Kidney capillary endothelial cell (primary cell): ENCODE data around the gene SFI1.
A peak's percentile ranks its signal among the peaks of the same experiment; 100 is the strongest.
"Not testable (repeated sequence)": the region's sequence is repeated elsewhere in the genome, so short reads cannot be mapped to it uniquely, and the experiment has no call there.

ENCODE experiments used
- DNase-seq: peaks from one replicate; pipeline ENCODE4 v3.0.0-alpha.2; 2018; ENCODE audit warnings: low spot score

SFI1 gene

GRCh38 chr22:31544481-31545480 is 48.4 kb downstream of the SFI1 start:
- no peak for DNase-seq

- DNase-seq, result no peak
These were observed 54.6 kb downstream of the SFI1 start for GRCh38 chr22:31550871-31551370.

- DNase-seq, result peak; percentile 33
These were observed 60.4 kb downstream of the SFI1 start for GRCh38 chr22:31556627-31557203.

- not testable (repeated sequence) for DNase-seq
These were observed 62.2 kb downstream of the SFI1 start for GRCh38 chr22:31558546-31558945.

- peak; percentile 60 for DNase-seq
These were observed 65.0 kb downstream of the SFI1 start for GRCh38 chr22:31561238-31561887.

- no peak for DNase-seq
These were observed 65.6 kb downstream of the SFI1 start for GRCh38 chr22:31561970-31562369.

GRCh38 chr22:31566484-31566883 is 70.1 kb downstream of the SFI1 start:
- no peak for DNase-seq

GRCh38 chr22:31567196-31567595 is 70.9 kb downstream of the SFI1 start:
- no peak for DNase-seq

- no peak for DNase-seq
These were observed 71.4 kb downstream of the SFI1 start for GRCh38 chr22:31567702-31568101.

GRCh38 chr22:31569126-31569525 is 72.8 kb downstream of the SFI1 start:
- DNase-seq, result no peak

- no peak for DNase-seq
These were observed 76.6 kb downstream of the SFI1 start for GRCh38 chr22:31572939-31573338.

GRCh38 chr22:31574055-31574670 is 77.8 kb downstream of the SFI1 start:
- no peak for DNase-seq

GRCh38 chr22:31575190-31575589 is 78.9 kb downstream of the SFI1 start:
- no peak for DNase-seq

- no peak for DNase-seq
These were observed 81.4 kb downstream of the SFI1 start for GRCh38 chr22:31577711-31578110.

- DNase-seq, result no peak
These were observed 81.8 kb downstream of the SFI1 start for GRCh38 chr22:31578171-31578570.

GRCh38 chr22:31579835-31580242 is 83.5 kb downstream of the SFI1 start:
- DNase-seq, result no peak

- DNase-seq, result no peak
These were observed 87.6 kb downstream of the SFI1 start for GRCh38 chr22:31583861-31584485.

GRCh38 chr22:31584804-31585160 is 88.4 kb downstream of the SFI1 start:
- no peak for DNase-seq

- no peak for DNase-seq
These were observed 89.0 kb downstream of the SFI1 start for GRCh38 chr22:31585161-31585859.

GRCh38 chr22:31586137-31586920 is 90.0 kb downstream of the SFI1 start:
- no peak for DNase-seq
